Keratinocyte (primary cell): Measurements from ENCODE around the gene GRIK4.

ENCODE experiments used
- CTCF ChIP-seq, 3 experiments: IDR thresholded peaks in 1 of 3; conservative IDR thresholded peaks in 1 of 3; optimal IDR thresholded peaks in 1 of 3; 2 replicates in 2 of 3; 3 replicates in 1 of 3; pipeline versions ENCODE3 to v1.5.1; 2011; ENCODE audit warnings: low read length in 3 of 3, mild to moderate bottlenecking in 3 of 3, moderate library complexity in 2 of 3, control low read depth in 1 of 3, inconsistent platforms in 1 of 3; ENCODE audit not compliant: insufficient read depth in 2 of 3; ENCODE audit errors: extremely low read depth in 1 of 3
- EZH2 ChIP-seq: IDR thresholded peaks from one replicate; pipeline ENCODE4 v1.6.1; 2012; ENCODE audit warnings: inconsistent platforms, mild to moderate bottlenecking, low read length, moderate library complexity

GRCh38 chr11:120798854-120799253 is 287.3 kb downstream of the GRIK4 start:
- TF ChIP-seq CTCF (optimal IDR thresholded peaks at IDR 0.05 in 1 of 3, IDR thresholded peaks at IDR 0.05 in 1 of 3, conservative IDR thresholded peaks at IDR 0.05 in 1 of 3; ENCODE audit: extremely low read depth in 1 of 3, insufficient read depth in 2 of 3, low read length in 3 of 3) (no peak), EZH2 (no peak)
